ENCODE measurements around the gene LRRK2. TPM values are rescaled to one million over a fixed set of nuclear protein-coding genes. Genes with fewer than 3 reads are reported as not detected.

Gene LRRK2
- total and polyA plus RNA-seq, 10 of the 15 experiments (the other 5 are each of a cell fraction or from before 2014, with no cell fraction given), result 0.80 to 32.6 (median 1.4) TPM

DNA sequence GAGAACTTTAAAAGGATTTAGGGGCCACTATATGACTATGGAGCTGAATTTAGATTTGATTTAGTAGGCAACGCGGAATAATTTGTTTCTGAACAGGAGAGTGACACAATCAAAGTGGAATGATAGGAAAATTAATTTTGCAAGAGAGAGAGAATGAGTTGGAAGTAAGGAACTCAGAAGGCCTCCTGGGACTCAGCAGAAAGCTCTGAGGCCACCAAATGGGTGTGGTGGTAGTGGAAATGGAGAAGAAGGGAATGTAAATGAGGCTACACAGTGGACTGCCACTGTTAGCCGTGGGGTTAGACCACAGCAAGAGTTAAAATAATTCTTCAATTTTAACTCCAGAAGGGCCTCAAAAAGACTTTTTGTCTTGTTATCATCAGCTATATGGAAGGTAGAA, 102.7 kb downstream of the LRRK2 start:
- in situ Hi-C loops (cut with MboI), result loop anchor here (10.0 kb wide), 1 partner anchor 597 kb away; no protein-coding TSS in a partner anchor
- Histone ChIP-seq H3K4me2 (ENCODE audit: control insufficient read depth, insufficient read depth) (no peak overlapping the region), H3K27ac (ENCODE audit: control insufficient read depth, insufficient read depth) (no peak overlapping the region), H3K27me3 (replicated peaks in 1 of 2; ENCODE audit: control insufficient read depth in 2 of 2, insufficient read depth in 2 of 2, low read length in 1 of 2) (no peaks in the 10 kb centered on the region), H3K4me1 (ENCODE audit: control insufficient read depth, insufficient read depth, low read length) (no peaks in the 10 kb centered on the region), H3K36me3 (ENCODE audit: control insufficient read depth in 2 of 2, insufficient read depth in 2 of 2, low read length in 1 of 2) (no peaks in the 10 kb centered on the region), H3K9ac (ENCODE audit: control insufficient read depth, insufficient read depth, low read length) (no peak overlapping the region), H3K4me3 (no peak overlapping the region), H3K9me3 (replicated peaks; ENCODE audit: control insufficient read depth, insufficient read depth, low read length) (no peaks in the 10 kb centered on the region; the same call in 2 of the 3 replicates), H4K20me1 (ENCODE audit: control insufficient read depth, insufficient read depth) (no peaks in the 10 kb centered on the region), H3K79me2 (ENCODE audit: control insufficient read depth, insufficient read depth, low read length) (no peaks in the 10 kb centered on the region), H2AFZ (ENCODE audit: control insufficient read depth, low read depth, low read length) (no peak overlapping the region)
- ChIA-PET POLR2A (no interaction called here), CTCF (interaction anchor here (0.8 to 5.3 kb wide), 4 partner anchors 9 to 31 kb away, joined by 3 to 64 read pairs (median 23); no protein-coding TSS in a partner anchor), RAD21 (ENCODE audit: unreplicated experiment) (interaction anchor here (0.8 kb wide), 1 partner anchor 10 kb away, joined by 3 read pairs; no protein-coding TSS in a partner anchor), SMC1A (ENCODE audit: uncharacterized antibody, unreplicated experiment) (interaction anchor here (0.7 to 3.7 kb wide), 5 partner anchors 11 to 580 kb away, joined by 3 to 11 read pairs (median 4); no protein-coding TSS in a partner anchor)
- intact Hi-C loops (cut with micrococcal nuclease; ENCODE audit: unreplicated experiment), result no loop called here
- DNase-seq (ENCODE audit: low read depth, low spot score), result no peak
- no peak for TF ChIP-seq NFYA (IDR thresholded peaks at IDR 0.05; ENCODE audit: borderline replicate concordance, low read depth, low read length)
- no peak for TF ChIP-seq POU2F2 (IDR thresholded peaks at IDR 0.05; ENCODE audit: borderline replicate concordance, low read depth, low read length)
- no peak for ATAC-seq
- no TSS peak for BruUV-seq (replicated peaks)
- WGBS (ENCODE audit: insufficient coverage, insufficient replicate concordance, low lambda C conversion rate, missing lambda C conversion rate), result 67% methylated on average over 3 of the region's 3 CpGs
- no peak for FAIRE-seq

DNA sequence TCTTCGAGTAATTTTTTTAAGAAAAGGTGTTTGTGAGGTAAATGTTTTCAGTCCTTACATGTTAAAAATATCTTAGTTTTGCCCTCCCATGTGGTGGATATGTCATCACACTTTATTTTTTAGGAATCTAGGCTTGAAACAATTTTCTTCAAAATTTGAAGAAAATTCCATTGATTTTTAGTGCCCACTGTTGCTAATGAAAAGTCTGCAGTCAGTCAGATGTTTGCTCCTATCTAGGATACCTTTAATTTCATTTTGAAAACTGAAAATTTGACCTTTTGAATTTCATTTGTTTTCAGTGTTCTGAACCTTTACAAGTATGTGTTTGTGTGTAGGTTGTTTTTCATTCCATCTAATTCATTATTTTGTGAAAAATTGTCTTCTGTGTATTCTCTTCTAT, 105.4 kb downstream of the LRRK2 start:
- ChIA-PET RAD21 (ENCODE audit: unreplicated experiment) (no interaction called here), SMC1A (ENCODE audit: uncharacterized antibody, unreplicated experiment) (interaction anchor here (0.6 kb wide), 1 partner anchor 111 kb away, joined by 3 read pairs; no protein-coding TSS in a partner anchor), POLR2A (interaction anchor here (0.6 kb wide), 1 partner anchor 130 kb away, joined by 3 read pairs; no protein-coding TSS in a partner anchor), CTCF (no interaction called here)
- Histone ChIP-seq H3K27ac (ENCODE audit: control insufficient read depth, insufficient read depth) (no peak overlapping the region), H3K9me3 (replicated peaks; ENCODE audit: control insufficient read depth, insufficient read depth, low read length) (no peaks in the 10 kb centered on the region; the same call in 2 of the 3 replicates), H2AFZ (ENCODE audit: control insufficient read depth, low read depth, low read length) (no peak overlapping the region), H3K79me2 (ENCODE audit: control insufficient read depth, insufficient read depth, low read length) (no peaks in the 10 kb centered on the region), H3K9ac (ENCODE audit: control insufficient read depth, insufficient read depth, low read length) (no peak overlapping the region), H3K27me3 (replicated peaks in 1 of 2; ENCODE audit: control insufficient read depth in 2 of 2, insufficient read depth in 2 of 2, low read length in 1 of 2) (no peaks in the 10 kb centered on the region), H3K4me1 (ENCODE audit: control insufficient read depth, insufficient read depth, low read length) (no peaks in the 10 kb centered on the region), H3K4me3 (no peak overlapping the region), H4K20me1 (ENCODE audit: control insufficient read depth, insufficient read depth) (no peaks in the 10 kb centered on the region), H3K36me3 (ENCODE audit: control insufficient read depth in 2 of 2, insufficient read depth in 2 of 2, low read length in 1 of 2) (no peaks in the 10 kb centered on the region), H3K4me2 (ENCODE audit: control insufficient read depth, insufficient read depth) (no peak overlapping the region)
- intact Hi-C loops (cut with micrococcal nuclease; ENCODE audit: unreplicated experiment) (no loop called here), in situ Hi-C loops (cut with MboI) (no loop called here)
- BruUV-seq (replicated peaks), result no TSS peak
- no peak for ATAC-seq
- WGBS (ENCODE audit: insufficient coverage, insufficient replicate concordance, low lambda C conversion rate, missing lambda C conversion rate), result 38% methylated on average over 1 of the region's 1 CpG
- FAIRE-seq, result no peak
- TF ChIP-seq ZNF207 (IDR thresholded peaks at IDR 0.05; ENCODE audit: borderline replicate concordance), result no peak
- DNase-seq (ENCODE audit: low read depth, low spot score), result no peak
